Endodermal cell (in vitro differentiated cells): ENCODE measurements around the gene FRS3. TPM values are rescaled to one million over a fixed set of nuclear protein-coding genes. Genes with fewer than 3 reads are reported as not detected.

Experiments
- DNase-seq: peaks from one replicate; pipeline ENCODE4 v3.0.0-alpha.2; 2017
- H3K27ac ChIP-seq: 2 replicates; pipeline ENCODE4 v1.5.1; 2013; ENCODE audit warnings: mild to moderate bottlenecking, low read depth, low read length, moderate library complexity
- H3K27me3 ChIP-seq: 2 replicates; pipeline ENCODE4 v1.6.1; 2013; ENCODE audit warnings: mild to moderate bottlenecking, low read length, moderate library complexity; ENCODE audit not compliant: insufficient read depth, control insufficient read depth, poor library complexity, severe bottlenecking
- H3K36me3 ChIP-seq: 2 replicates; pipeline ENCODE4 v1.7.0; 2013; ENCODE audit warnings: mild to moderate bottlenecking, low read length, moderate library complexity; ENCODE audit not compliant: control insufficient read depth, insufficient read depth
- H3K4me1 ChIP-seq: one replicate; pipeline ENCODE4 v1.7.0; 2013; ENCODE audit warnings: low read length; ENCODE audit not compliant: control insufficient read depth, insufficient read depth
- H3K4me3 ChIP-seq: 2 replicates; pipeline ENCODE4 v1.5.1; 2013; ENCODE audit warnings: mild to moderate bottlenecking, low read length, moderate library complexity
- H3K9ac ChIP-seq: 2 replicates; pipeline ENCODE4 v1.6.1; 2013; ENCODE audit warnings: mild to moderate bottlenecking, low read length, moderate library complexity; ENCODE audit not compliant: poor library complexity, severe bottlenecking; ENCODE audit errors: extremely low read depth
- H3K9me3 ChIP-seq: 2 replicates; pipeline ENCODE4 v1.6.1; 2013; ENCODE audit warnings: mild to moderate bottlenecking, low read length, moderate library complexity; ENCODE audit not compliant: control insufficient read depth
- H3K27ac Mint-ChIP-seq: 2 replicates; pipeline ENCODE4 v1.8.0; 2020; ENCODE audit warnings: mixed read lengths
- H3K27me3 Mint-ChIP-seq: 2 replicates; pipeline ENCODE4 v1.8.0; 2021; ENCODE audit warnings: mild to moderate bottlenecking, mixed read lengths; ENCODE audit not compliant: insufficient read depth
- H3K36me3 Mint-ChIP-seq: 2 replicates; pipeline ENCODE4 v1.8.0; 2020; ENCODE audit warnings: low read depth, mixed read lengths
- H3K4me1 Mint-ChIP-seq: 2 replicates; pipeline ENCODE4 v1.8.0; 2020; ENCODE audit warnings: mixed read lengths
- H3K4me3 Mint-ChIP-seq: 2 replicates; pipeline ENCODE4 v1.8.0; 2020; ENCODE audit warnings: mild to moderate bottlenecking, moderate library complexity, mixed read lengths
- H3K9me3 Mint-ChIP-seq: 2 replicates; pipeline ENCODE4 v1.8.0; 2020; ENCODE audit warnings: mild to moderate bottlenecking, mixed read lengths
- WGBS, 2 experiments: methylation state at CpG; one replicate each; pipeline versions ENCODE4 v1.1.5 to v1.1.7; 2013; ENCODE audit warnings: missing lambda C conversion rate in 2 of 2, mixed read lengths in 1 of 2; ENCODE audit not compliant: insufficient coverage in 1 of 2, insufficient read length in 1 of 2; 5-methylcytosine and 5-hydroxymethylcytosine counted together
- total RNA-seq, 2 donors: library from RNA; stranded (reverse); fragmentation: NEBNext Ultra II Directional in 1 of 2; extraction: Animal tissue kit (Norgen Biotek cat#: 25700) in 1 of 2; gene quantifications; 2 replicates in 1 of 2; 3 replicates in 1 of 2; pipeline ENCODE4 v1.2.1, GENCODE V29; 2021
- TF ChIP-seq, protein P1 (sequence below): fragments of 200-600 bp; sonication (generic); conservative IDR thresholded peaks from 2 replicates; pipeline ENCODE4 v1.5.0; 2021; ENCODE audit warnings: antibody characterized with exemption, mild to moderate bottlenecking

Gene FRS3
- total RNA-seq, 2 donors from 2014 or later, result 7.5 to 12.0 TPM

DNA sequence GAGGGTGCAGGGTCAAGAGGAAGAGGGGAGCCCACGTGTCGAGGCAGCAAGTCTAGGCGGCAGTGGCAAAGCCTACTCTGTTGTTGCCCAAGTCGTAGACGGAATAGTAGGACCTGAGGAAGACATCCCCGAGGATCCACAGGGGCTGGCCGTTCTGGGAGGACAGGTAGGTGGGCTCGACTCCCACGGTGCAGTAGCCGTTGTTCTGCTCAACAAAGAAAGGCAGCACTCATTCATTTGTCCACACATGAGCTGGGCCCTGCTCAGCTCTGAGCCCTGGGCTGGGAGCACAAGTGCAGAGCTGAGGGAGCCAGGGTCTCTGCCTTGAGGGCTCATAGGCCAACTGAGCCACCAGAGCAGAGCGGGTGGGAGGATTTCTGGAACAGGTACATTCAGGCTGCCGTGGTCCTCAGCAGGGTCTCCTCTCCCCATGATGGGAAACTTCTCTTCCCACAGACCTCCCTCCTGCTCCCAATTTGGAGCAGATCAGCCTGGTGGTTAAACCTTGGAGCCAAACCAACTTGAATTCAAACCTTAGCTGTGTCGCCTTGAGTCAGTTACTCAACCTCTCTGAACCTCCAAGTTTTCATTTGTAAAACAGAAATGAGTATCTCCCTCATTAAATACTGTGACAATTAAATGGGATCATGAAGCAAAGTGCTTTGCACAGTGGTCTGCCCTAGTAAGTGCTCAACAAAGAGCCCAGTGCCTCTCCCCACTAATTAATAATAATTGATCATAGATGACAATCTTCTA, 42.7 kb downstream of the FRS3 start:
- H3K9ac ChIP-seq, result no peak overlapping the region
- H3K9me3 Mint-ChIP-seq, result no peaks in the 10 kb centered on the region
- H3K27ac ChIP-seq, result no peak overlapping the region
- no peak overlapping the region for H3K4me3 ChIP-seq
- TF ChIP-seq, protein P1, sequence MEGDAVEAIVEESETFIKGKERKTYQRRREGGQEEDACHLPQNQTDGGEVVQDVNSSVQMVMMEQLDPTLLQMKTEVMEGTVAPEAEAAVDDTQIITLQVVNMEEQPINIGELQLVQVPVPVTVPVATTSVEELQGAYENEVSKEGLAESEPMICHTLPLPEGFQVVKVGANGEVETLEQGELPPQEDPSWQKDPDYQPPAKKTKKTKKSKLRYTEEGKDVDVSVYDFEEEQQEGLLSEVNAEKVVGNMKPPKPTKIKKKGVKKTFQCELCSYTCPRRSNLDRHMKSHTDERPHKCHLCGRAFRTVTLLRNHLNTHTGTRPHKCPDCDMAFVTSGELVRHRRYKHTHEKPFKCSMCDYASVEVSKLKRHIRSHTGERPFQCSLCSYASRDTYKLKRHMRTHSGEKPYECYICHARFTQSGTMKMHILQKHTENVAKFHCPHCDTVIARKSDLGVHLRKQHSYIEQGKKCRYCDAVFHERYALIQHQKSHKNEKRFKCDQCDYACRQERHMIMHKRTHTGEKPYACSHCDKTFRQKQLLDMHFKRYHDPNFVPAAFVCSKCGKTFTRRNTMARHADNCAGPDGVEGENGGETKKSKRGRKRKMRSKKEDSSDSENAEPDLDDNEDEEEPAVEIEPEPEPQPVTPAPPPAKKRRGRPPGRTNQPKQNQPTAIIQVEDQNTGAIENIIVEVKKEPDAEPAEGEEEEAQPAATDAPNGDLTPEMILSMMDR, result no peak
- H3K4me3 Mint-ChIP-seq, result no peak overlapping the region
- no peaks in the 10 kb centered on the region for H3K9me3 ChIP-seq
- no peaks in the 10 kb centered on the region for H3K36me3 ChIP-seq
- 89 to 92% methylated on average over 12 to 13 of the region's 13 CpGs for WGBS, 2 experiments
- H3K4me1 Mint-ChIP-seq, result peaks cover 12% of the 10 kb centered on the region
- DNase-seq, result no peak
- H3K36me3 Mint-ChIP-seq, result no peaks in the 10 kb centered on the region
- H3K27me3 ChIP-seq, result peaks cover 17% of the 10 kb centered on the region
- peaks cover 19% of the 10 kb centered on the region for H3K27me3 Mint-ChIP-seq
- peaks cover 3% of the 10 kb centered on the region for H3K4me1 ChIP-seq
- no peak overlapping the region for H3K27ac Mint-ChIP-seq

DNA sequence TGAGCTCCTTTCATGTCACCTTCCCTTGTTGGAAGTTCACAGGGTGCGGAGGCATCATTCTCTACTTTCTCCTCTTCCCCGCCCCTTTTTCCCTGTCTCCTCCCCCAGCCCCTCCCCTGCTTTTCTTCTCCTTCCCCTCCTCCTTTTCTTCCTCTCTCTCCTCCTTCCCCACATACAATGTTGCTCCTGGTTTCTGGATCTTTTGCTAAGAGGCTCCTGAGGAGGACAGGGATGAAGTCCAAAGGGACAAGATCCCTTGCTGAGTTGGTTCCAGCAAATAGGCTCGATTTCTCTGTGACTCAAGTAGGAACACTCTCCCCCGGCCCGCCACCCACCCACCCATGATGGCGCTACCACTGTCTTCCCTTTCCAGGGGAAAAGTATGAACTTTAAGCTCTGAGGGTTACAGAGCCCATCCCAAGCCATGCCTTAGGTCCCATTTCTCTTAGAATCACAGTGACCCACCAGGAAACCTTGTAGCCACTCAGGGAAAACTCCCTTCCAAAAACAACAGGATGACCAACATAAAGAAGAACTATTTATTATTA, 43.4 kb downstream of the FRS3 start:
- H3K4me3 Mint-ChIP-seq, result no peak overlapping the region
- Histone ChIP-seq H3K4me3 (no peak overlapping the region), H3K9ac (no peak overlapping the region)

GRCh38 chr6:41735427-41736185, 44.1 kb downstream of the FRS3 start, which contains the start of gene TFEB:
Gene TFEB, minus strand, starts transcription at chr6:41735608. Its CDS starts 44,395 bp downstream, at chr6:41691213.
- 8 to 13% methylated on average over 21 to 50 of the region's 50 CpGs for WGBS, 2 experiments
- no peaks in the 10 kb centered on the region for H3K9me3 ChIP-seq
- H3K4me1 ChIP-seq, result peaks cover 3% of the 10 kb centered on the region
- peaks cover 12% of the 10 kb centered on the region for H3K4me1 Mint-ChIP-seq
- H3K27ac ChIP-seq, result no peak within 1 kb of the TSS
- no peaks in the 10 kb centered on the region for H3K9me3 Mint-ChIP-seq
- peak; percentile 98 for DNase-seq
- no peaks in the 10 kb centered on the region for H3K36me3 Mint-ChIP-seq
- no peak within 1 kb of the TSS for H3K9ac ChIP-seq
- TF ChIP-seq, protein P1, result peak; percentile 91
- peaks cover 17% of the 10 kb centered on the region for H3K27me3 ChIP-seq
- peak within 1 kb of the TSS; percentile 63 for H3K4me3 Mint-ChIP-seq
- no peaks in the 10 kb centered on the region for H3K36me3 ChIP-seq
- H3K4me3 ChIP-seq, result peak within 1 kb of the TSS; percentile 56
- peaks cover 20% of the 10 kb centered on the region for H3K27me3 Mint-ChIP-seq
- peak within 1 kb of the TSS; percentile 70 for H3K27ac Mint-ChIP-seq

More for the DNA sequence above, 43.4 kb downstream of the FRS3 start:
- DNase-seq, result no peak
- Histone ChIP-seq H3K9me3 (no peaks in the 10 kb centered on the region), H3K36me3 (no peaks in the 10 kb centered on the region), H3K27me3 (peaks cover 17% of the 10 kb centered on the region), H3K4me1 (peaks cover 3% of the 10 kb centered on the region), H3K27ac (no peak overlapping the region)
- H3K36me3 Mint-ChIP-seq, result no peaks in the 10 kb centered on the region
- peaks cover 12% of the 10 kb centered on the region for H3K4me1 Mint-ChIP-seq
- H3K27ac Mint-ChIP-seq, result no peak overlapping the region
- no peaks in the 10 kb centered on the region for H3K9me3 Mint-ChIP-seq
- TF ChIP-seq, protein P1, result no peak
- 78 to 87% methylated on average over 2 to 6 of the region's 6 CpGs for WGBS, 2 experiments
- H3K27me3 Mint-ChIP-seq, result peaks cover 19% of the 10 kb centered on the region
